Glutamatergic neuron (in vitro differentiated cells): Measurements from ENCODE around the gene DPAGT1. TPM values are rescaled to one million over a fixed set of nuclear protein-coding genes. Genes with fewer than 3 reads are reported as not detected.

Experiments used
- DNase-seq: peaks from one replicate; pipeline ENCODE4 v3.0.0; 2022
- H3K27ac Mint-ChIP-seq: one replicate; pipeline ENCODE4 v1.8.0; 2020; ENCODE audit warnings: mild to moderate bottlenecking, mixed read lengths, inconsistent platforms; ENCODE audit not compliant: unreplicated experiment
- H3K27me3 Mint-ChIP-seq: one replicate; pipeline ENCODE4 v1.8.0; 2020; ENCODE audit warnings: mild to moderate bottlenecking, moderate library complexity, mixed read lengths, inconsistent platforms; ENCODE audit not compliant: unreplicated experiment
- H3K36me3 Mint-ChIP-seq: one replicate; pipeline ENCODE4 v1.8.0; 2020; ENCODE audit warnings: mild to moderate bottlenecking, mixed read lengths, inconsistent platforms; ENCODE audit not compliant: unreplicated experiment
- H3K4me1 Mint-ChIP-seq: one replicate; pipeline ENCODE4 v1.8.0; 2020; ENCODE audit warnings: mild to moderate bottlenecking, low read depth, mixed read lengths, inconsistent platforms; ENCODE audit not compliant: unreplicated experiment
- H3K4me3 Mint-ChIP-seq: one replicate; pipeline ENCODE4 v1.8.0; 2020; ENCODE audit warnings: mild to moderate bottlenecking, mixed read lengths, inconsistent platforms; ENCODE audit not compliant: unreplicated experiment
- H3K9me3 Mint-ChIP-seq: one replicate; pipeline ENCODE4 v1.8.0; 2020; ENCODE audit warnings: mild to moderate bottlenecking, moderate library complexity, mixed read lengths, inconsistent platforms; ENCODE audit not compliant: unreplicated experiment
- total RNA-seq: library from RNA; stranded (reverse); fragmentation: NEBNext Ultra II Directional; extraction: Animal tissue kit (Norgen Biotek cat#: 25700); gene quantifications from one replicate; pipeline ENCODE4 v1.2.1, GENCODE V29; 2021; ENCODE audit not compliant: unreplicated experiment
- TF ChIP-seq, protein P1 (sequence below): fragments of 200-600 bp; sonication (generic); IDR thresholded peaks from one replicate; pipeline ENCODE4 v1.5.0; 2021; ENCODE audit not compliant: partially characterized antibody, unreplicated experiment

Gene DPAGT1
- total RNA-seq, 1 donor from 2014 or later, result 36.1 TPM

DNA sequence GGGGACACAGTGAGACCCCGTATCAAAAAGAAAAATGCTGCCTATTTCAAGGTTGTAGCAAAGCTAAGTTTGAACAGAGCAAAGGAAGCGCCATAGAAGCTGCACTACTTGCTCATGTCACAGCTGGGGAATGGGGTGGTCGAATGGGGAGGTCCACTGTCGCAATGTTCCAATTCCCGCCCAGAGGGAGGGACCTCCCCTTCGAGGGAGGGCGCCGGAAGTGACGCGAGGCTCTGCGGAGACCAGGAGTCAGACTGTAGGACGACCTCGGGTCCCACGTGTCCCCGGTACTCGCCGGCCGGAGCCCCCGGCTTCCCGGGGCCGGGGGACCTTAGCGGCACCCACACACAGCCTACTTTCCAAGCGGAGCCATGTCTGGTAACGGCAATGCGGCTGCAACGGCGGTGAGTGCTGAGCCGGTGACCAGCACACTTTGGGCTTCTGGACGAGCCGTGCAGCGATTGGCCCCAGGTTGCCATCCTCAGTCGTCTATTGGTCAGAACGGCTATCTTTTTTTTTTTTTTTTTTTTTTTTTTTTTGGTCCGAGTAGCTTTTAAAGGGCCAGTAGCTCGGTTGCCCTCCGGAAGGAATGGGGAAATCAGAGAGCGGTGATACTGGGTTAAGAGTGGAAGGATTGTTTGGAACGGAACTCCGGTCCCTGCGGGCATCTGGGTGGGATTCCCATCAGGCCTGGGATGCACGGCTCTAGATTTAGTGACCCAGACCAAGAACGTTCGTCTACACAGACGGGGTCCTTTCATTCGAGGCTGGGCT lies 16.8 kb downstream of the DPAGT1 start, which contains the start of gene HMBS:
Gene HMBS, plus strand, starts transcription at position 219 of the 774 bp plus-strand sequence. Its CDS starts 153 bp downstream, at position 372.
- peaks cover 7% of the 10 kb centered on the region for H3K9me3 Mint-ChIP-seq
- TF ChIP-seq, protein P1, sequence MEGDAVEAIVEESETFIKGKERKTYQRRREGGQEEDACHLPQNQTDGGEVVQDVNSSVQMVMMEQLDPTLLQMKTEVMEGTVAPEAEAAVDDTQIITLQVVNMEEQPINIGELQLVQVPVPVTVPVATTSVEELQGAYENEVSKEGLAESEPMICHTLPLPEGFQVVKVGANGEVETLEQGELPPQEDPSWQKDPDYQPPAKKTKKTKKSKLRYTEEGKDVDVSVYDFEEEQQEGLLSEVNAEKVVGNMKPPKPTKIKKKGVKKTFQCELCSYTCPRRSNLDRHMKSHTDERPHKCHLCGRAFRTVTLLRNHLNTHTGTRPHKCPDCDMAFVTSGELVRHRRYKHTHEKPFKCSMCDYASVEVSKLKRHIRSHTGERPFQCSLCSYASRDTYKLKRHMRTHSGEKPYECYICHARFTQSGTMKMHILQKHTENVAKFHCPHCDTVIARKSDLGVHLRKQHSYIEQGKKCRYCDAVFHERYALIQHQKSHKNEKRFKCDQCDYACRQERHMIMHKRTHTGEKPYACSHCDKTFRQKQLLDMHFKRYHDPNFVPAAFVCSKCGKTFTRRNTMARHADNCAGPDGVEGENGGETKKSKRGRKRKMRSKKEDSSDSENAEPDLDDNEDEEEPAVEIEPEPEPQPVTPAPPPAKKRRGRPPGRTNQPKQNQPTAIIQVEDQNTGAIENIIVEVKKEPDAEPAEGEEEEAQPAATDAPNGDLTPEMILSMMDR, result no peak
- H3K4me3 Mint-ChIP-seq, result peak within 1 kb of the TSS; percentile 98
- no peaks in the 10 kb centered on the region for H3K4me1 Mint-ChIP-seq
- peak; percentile 88 for DNase-seq
- peak within 1 kb of the TSS; percentile 90 for H3K27ac Mint-ChIP-seq
- H3K36me3 Mint-ChIP-seq, result no peaks in the 10 kb centered on the region
- H3K27me3 Mint-ChIP-seq, result peaks cover 4% of the 10 kb centered on the region

DNA sequence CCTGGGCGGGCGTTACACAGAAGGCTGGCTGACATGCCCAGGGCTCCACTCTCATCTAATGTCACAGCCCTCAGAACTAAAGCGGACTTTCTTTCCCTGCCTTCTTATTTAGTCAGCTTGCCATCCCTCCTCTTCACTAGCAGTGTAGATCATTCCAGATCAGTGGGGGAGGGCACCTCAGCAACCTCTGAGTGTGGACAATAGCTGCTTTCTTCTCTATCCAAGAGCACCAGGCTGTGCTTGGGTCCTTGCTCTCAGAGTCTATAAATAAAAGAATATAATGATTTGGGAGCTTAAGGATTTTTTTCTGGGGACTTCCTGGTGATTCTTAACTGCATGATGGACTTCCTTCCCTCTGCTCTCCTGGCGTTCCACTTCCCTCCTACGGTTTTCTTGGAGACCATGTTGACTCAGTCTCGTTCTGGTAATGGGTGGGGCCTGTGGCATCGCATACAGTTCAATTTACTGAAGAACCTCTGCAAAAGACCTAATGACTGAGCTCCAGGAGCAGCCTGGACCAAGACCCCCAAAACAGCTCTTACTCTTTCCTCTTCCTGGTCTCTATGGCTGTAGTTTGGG lies 19.9 kb downstream of the DPAGT1 start:
- TF ChIP-seq, protein P1, result no peak
- no peaks in the 10 kb centered on the region for H3K36me3 Mint-ChIP-seq
- H3K4me1 Mint-ChIP-seq, result no peaks in the 10 kb centered on the region
- peaks cover 8% of the 10 kb centered on the region for H3K27me3 Mint-ChIP-seq
- DNase-seq, result no peak
- H3K27ac Mint-ChIP-seq, result no peak overlapping the region
- H3K4me3 Mint-ChIP-seq, result no peak overlapping the region
- peaks cover 7% of the 10 kb centered on the region for H3K9me3 Mint-ChIP-seq

DNA sequence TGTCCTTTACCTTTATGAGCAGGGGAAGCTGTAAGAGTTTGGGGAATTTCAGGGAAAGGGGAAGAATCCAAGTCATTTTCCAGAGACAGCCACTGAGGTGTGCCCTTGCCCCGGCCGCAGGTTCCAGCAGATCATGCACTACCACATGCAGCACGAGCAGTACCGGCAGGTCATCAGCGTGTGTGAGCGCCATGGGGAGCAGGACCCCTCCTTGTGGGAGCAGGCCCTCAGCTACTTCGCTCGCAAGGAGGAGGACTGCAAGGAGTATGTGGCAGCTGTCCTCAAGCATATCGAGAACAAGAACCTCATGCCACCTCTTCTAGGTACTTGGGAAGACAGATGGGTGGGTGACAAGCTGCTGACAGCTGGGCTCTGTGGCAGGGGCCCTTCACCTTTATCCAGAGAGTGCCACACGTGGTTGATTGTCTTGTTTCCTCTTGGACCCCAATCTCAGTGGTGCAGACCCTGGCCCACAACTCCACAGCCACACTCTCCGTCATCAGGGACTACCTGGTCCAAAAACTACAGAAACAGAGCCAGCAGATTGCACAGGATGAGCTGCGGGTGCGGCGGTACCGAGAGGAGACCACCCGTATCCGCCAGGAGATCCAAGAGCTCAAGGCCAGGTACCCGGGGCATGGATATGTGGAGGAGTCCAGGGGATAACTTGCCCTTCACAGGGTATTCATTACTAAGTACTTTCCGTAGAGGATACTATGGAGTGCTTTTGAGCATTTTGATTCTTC lies 22.8 kb downstream of the DPAGT1 start:
- no peaks in the 10 kb centered on the region for H3K36me3 Mint-ChIP-seq
- no peak overlapping the region for H3K27ac Mint-ChIP-seq
- no peak overlapping the region for H3K4me3 Mint-ChIP-seq
- DNase-seq, result no peak
- TF ChIP-seq, protein P1, result no peak
- H3K9me3 Mint-ChIP-seq, result peaks cover 5% of the 10 kb centered on the region
- peaks cover 6% of the 10 kb centered on the region for H3K27me3 Mint-ChIP-seq
- H3K4me1 Mint-ChIP-seq, result no peaks in the 10 kb centered on the region

DNA sequence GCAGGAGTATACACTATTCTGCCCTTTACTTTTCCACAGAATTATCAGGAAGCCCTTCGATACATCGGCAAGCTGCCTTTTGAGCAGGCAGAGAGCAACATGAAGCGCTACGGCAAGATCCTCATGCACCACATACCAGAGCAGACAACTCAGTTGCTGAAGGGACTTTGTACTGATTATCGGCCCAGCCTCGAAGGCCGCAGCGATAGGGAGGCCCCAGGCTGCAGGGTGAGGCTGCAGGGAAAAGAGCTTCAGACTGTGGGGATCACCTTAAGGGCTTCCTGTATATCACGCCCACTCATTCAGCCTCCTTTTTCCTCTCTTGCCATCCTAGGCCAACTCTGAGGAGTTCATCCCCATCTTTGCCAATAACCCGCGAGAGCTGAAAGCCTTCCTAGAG lies 23.8 kb downstream of the DPAGT1 start:
- Mint-ChIP-seq H3K4me1 (no peaks in the 10 kb centered on the region), H3K27me3 (peaks cover 6% of the 10 kb centered on the region), H3K4me3 (no peak overlapping the region), H3K9me3 (peaks cover 5% of the 10 kb centered on the region), H3K27ac (no peak overlapping the region), H3K36me3 (no peaks in the 10 kb centered on the region)
- no peak for DNase-seq
- TF ChIP-seq, protein P1, result no peak
